ENCODE data around the gene AGBL5. TPM values are rescaled to one million over a fixed set of nuclear protein-coding genes. Genes with fewer than 3 reads are reported as not detected.

Gene AGBL5
- total and polyA plus RNA-seq, 9 of the 15 experiments (the other 6 are each of a cell fraction or from before 2014, with no cell fraction given) = 3.3 to 52.7 (median 26.2) TPM

- TF ChIP-seq, protein P1, sequence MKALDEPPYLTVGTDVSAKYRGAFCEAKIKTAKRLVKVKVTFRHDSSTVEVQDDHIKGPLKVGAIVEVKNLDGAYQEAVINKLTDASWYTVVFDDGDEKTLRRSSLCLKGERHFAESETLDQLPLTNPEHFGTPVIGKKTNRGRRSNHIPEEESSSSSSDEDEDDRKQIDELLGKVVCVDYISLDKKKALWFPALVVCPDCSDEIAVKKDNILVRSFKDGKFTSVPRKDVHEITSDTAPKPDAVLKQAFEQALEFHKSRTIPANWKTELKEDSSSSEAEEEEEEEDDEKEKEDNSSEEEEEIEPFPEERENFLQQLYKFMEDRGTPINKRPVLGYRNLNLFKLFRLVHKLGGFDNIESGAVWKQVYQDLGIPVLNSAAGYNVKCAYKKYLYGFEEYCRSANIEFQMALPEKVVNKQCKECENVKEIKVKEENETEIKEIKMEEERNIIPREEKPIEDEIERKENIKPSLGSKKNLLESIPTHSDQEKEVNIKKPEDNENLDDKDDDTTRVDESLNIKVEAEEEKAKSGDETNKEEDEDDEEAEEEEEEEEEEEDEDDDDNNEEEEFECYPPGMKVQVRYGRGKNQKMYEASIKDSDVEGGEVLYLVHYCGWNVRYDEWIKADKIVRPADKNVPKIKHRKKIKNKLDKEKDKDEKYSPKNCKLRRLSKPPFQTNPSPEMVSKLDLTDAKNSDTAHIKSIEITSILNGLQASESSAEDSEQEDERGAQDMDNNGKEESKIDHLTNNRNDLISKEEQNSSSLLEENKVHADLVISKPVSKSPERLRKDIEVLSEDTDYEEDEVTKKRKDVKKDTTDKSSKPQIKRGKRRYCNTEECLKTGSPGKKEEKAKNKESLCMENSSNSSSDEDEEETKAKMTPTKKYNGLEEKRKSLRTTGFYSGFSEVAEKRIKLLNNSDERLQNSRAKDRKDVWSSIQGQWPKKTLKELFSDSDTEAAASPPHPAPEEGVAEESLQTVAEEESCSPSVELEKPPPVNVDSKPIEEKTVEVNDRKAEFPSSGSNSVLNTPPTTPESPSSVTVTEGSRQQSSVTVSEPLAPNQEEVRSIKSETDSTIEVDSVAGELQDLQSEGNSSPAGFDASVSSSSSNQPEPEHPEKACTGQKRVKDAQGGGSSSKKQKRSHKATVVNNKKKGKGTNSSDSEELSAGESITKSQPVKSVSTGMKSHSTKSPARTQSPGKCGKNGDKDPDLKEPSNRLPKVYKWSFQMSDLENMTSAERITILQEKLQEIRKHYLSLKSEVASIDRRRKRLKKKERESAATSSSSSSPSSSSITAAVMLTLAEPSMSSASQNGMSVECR (CRISPR knock-in tag; IDR thresholded peaks at IDR 0.05) = 0 out of 2 replicates have a peak, but pooled peaks have one; percentile 76
- TF ChIP-seq, protein P2, sequence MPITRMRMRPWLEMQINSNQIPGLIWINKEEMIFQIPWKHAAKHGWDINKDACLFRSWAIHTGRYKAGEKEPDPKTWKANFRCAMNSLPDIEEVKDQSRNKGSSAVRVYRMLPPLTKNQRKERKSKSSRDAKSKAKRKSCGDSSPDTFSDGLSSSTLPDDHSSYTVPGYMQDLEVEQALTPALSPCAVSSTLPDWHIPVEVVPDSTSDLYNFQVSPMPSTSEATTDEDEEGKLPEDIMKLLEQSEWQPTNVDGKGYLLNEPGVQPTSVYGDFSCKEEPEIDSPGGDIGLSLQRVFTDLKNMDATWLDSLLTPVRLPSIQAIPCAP (CRISPR knock-in tag; IDR thresholded peaks at IDR 0.05; ENCODE audit: borderline replicate concordance) = no peak
- TF ChIP-seq KHSRP (IDR thresholded peaks at IDR 0.05) (no peak), ARID2 (IDR thresholded peaks at IDR 0.05) (no peak), ZBTB1 (CRISPR knock-in tag; IDR thresholded peaks at IDR 0.05; ENCODE audit: borderline replicate concordance, low read depth) (no peak)
- TF ChIP-seq, protein P3, sequence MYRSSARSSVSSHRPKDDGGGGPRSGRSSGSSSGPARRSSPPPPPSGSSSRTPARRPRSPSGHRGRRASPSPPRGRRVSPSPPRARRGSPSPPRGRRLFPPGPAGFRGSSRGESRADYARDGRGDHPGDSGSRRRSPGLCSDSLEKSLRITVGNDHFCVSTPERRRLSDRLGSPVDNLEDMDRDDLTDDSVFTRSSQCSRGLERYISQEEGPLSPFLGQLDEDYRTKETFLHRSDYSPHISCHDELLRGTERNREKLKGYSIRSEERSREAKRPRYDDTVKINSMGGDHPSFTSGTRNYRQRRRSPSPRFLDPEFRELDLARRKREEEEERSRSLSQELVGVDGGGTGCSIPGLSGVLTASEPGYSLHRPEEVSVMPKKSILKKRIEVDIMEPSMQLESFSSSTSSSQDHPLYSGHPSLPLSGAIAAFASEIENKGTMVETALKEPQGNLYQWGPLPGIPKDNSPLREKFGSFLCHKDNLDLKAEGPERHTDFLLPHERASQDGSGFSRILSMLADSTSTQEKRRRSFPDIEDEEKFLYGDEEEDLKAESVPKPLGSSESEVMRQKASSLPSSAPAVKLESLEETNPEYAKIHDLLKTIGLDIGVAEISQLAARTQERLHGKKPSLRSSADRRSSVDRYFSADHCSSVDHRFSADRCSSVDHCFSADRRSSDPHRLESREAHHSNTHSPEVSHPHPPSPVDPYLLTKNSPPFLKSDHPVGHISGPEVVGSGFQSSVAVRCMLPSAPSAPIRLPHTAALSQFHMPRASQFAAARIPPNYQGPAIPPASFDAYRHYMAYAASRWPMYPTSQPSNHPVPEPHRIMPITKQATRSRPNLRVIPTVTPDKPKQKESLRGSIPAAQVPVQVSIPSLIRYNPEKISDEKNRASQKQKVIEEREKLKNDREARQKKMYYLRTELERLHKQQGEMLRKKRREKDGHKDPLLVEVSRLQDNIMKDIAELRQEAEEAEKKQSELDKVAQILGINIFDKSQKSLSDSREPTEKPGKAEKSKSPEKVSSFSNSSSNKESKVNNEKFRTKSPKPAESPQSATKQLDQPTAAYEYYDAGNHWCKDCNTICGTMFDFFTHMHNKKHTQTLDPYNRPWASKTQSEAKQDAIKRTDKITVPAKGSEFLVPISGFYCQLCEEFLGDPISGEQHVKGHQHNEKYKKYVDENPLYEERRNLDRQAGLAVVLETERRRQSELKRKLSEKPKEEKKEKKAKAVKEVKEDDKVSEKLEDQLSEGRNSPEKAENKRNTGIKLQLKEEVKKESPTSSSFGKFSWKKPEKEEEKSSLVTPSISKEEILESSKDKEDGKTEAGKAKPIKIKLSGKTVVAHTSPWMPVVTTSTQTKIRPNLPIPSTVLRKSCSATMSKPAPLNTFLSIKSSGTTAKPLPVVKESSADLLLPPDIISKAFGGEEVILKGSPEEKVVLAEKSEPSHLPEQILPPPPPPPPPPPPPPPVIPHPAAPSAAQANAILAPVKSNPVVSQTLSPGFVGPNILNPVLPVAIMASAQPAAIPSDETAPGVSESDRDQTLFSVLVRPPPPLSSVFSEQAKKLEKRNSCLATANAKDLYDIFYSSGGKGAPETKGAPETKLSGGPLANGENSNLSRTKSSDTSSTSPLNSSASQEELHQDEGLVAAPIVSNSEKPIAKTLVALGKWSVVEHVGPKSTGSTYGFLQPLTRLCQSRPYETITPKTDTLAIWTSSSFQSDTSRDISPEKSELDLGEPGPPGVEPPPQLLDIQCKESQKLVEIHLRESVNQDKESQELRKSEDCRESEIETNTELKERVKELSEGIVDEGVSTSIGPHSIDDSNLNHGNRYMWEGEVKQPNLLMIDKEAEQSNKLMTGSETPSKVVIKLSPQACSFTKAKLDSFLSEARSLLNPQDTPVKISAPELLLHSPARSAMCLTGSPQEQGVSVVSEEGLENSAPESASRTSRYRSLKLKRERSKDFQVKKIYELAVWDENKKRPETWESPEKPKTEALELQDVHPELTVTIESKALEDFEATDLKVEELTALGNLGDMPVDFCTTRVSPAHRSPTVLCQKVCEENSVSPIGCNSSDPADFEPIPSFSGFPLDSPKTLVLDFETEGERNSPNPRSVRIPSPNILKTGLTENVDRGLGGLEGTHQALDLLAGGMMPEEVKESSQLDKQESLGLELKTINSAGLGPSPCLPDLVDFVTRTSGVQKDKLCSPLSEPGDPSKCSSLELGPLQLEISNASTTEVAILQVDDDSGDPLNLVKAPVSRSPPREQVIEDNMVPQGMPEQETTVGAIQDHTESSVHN (IDR thresholded peaks at IDR 0.05; ENCODE audit: borderline replicate concordance in 1 of 2, low read depth in 1 of 2) = no peak
- TF ChIP-seq, protein P4, sequence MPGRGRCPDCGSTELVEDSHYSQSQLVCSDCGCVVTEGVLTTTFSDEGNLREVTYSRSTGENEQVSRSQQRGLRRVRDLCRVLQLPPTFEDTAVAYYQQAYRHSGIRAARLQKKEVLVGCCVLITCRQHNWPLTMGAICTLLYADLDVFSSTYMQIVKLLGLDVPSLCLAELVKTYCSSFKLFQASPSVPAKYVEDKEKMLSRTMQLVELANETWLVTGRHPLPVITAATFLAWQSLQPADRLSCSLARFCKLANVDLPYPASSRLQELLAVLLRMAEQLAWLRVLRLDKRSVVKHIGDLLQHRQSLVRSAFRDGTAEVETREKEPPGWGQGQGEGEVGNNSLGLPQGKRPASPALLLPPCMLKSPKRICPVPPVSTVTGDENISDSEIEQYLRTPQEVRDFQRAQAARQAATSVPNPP (IDR thresholded peaks at IDR 0.05; ENCODE audit: borderline replicate concordance, insufficient read depth, insufficient read length) = no peak
- TF ChIP-seq, protein P5, sequence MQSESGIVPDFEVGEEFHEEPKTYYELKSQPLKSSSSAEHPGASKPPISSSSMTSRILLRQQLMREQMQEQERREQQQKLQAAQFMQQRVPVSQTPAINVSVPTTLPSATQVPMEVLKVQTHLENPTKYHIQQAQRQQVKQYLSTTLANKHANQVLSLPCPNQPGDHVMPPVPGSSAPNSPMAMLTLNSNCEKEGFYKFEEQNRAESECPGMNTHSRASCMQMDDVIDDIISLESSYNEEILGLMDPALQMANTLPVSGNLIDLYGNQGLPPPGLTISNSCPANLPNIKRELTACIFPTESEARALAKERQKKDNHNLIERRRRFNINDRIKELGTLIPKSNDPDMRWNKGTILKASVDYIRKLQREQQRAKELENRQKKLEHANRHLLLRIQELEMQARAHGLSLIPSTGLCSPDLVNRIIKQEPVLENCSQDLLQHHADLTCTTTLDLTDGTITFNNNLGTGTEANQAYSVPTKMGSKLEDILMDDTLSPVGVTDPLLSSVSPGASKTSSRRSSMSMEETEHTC (IDR thresholded peaks at IDR 0.05) = no peak
Observed at GRCh38 chr2:27033253-27033852, 18.1 kb upstream of the AGBL5 start (continued).
